Lower leg skin (tissue), 3 donors: Measurements from ENCODE around the gene STT3A.

Source experiments
- POLR2A ChIP-seq, 2 donors: fragments of 450-650 bp; IDR thresholded peaks; one replicate each; pipeline ENCODE4 v1.6.1; 2016 to 2017; ENCODE audit warnings: antibody characterized with exemption in 2 of 2, mild to moderate bottlenecking in 1 of 2, moderate library complexity in 1 of 2
- TF ChIP-seq, protein P1 (sequence below), 3 donors: fragments of 450-650 bp; IDR thresholded peaks; one replicate each; pipeline ENCODE4 v1.5.1; 2016; ENCODE audit warnings: antibody characterized with exemption in 3 of 3, mild to moderate bottlenecking in 3 of 3, moderate library complexity in 2 of 3

DNA sequence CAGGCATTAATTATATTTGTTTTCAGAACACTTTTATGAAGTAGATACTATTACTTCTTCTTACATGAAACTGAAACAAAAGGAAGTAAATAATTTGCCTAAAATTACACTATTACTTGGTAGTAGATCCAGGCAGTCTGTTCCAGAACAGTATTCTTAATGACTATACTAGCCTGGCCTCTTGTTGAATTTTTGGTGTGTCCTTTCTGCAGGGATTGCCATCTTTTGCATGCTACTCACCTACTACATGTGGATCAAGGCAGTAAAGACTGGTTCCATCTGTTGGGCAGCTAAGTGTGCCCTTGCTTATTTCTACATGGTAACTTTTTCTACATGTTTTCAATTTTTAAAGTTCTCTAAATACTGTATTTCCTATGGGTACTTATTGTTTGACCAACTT, 12.8 kb downstream of the STT3A start:
- no peak for TF ChIP-seq POLR2A (IDR thresholded peaks at IDR 0.05)
- TF ChIP-seq, protein P1, sequence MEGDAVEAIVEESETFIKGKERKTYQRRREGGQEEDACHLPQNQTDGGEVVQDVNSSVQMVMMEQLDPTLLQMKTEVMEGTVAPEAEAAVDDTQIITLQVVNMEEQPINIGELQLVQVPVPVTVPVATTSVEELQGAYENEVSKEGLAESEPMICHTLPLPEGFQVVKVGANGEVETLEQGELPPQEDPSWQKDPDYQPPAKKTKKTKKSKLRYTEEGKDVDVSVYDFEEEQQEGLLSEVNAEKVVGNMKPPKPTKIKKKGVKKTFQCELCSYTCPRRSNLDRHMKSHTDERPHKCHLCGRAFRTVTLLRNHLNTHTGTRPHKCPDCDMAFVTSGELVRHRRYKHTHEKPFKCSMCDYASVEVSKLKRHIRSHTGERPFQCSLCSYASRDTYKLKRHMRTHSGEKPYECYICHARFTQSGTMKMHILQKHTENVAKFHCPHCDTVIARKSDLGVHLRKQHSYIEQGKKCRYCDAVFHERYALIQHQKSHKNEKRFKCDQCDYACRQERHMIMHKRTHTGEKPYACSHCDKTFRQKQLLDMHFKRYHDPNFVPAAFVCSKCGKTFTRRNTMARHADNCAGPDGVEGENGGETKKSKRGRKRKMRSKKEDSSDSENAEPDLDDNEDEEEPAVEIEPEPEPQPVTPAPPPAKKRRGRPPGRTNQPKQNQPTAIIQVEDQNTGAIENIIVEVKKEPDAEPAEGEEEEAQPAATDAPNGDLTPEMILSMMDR (IDR thresholded peaks at IDR 0.05), result no peak
